Measurements from ENCODE around the gene DAZAP1.

Gene DAZAP1

GRCh38 chr19:1394252-1395193 is 12.9 kb upstream of the DAZAP1 start:
- DNase-seq = no peak

- no peak for DNase-seq
Observed at GRCh38 chr19:1395194-1396018, 12.0 kb upstream of the DAZAP1 start.

- no peak for DNase-seq
Observed at GRCh38 chr19:1396019-1396767, 11.2 kb upstream of the DAZAP1 start.

GRCh38 chr19:1396768-1397679 is 10.4 kb upstream of the DAZAP1 start:
- DNase-seq = no peak

GRCh38 chr19:1397838-1398237 is 9.5 kb upstream of the DAZAP1 start:
- no peak for DNase-seq

GRCh38 chr19:1399079-1399478 is 8.3 kb upstream of the DAZAP1 start:
- no peak for DNase-seq

GRCh38 chr19:1399745-1400144 is 7.6 kb upstream of the DAZAP1 start:
- DNase-seq = no peak

GRCh38 chr19:1400281-1401137 is 6.9 kb upstream of the DAZAP1 start:
- DNase-seq = peak; percentile 77

GRCh38 chr19:1401138-1401888 is 6.1 kb upstream of the DAZAP1 start, which contains the start of gene GAMT:
Gene GAMT, minus strand, starts transcription at chr19:1401542. Its CDS starts 66 bp downstream, at chr19:1401476.
- peak; percentile 71 for DNase-seq

- no peak for DNase-seq
Observed at GRCh38 chr19:1401889-1402217, 5.5 kb upstream of the DAZAP1 start.

- no peak for DNase-seq
Observed at GRCh38 chr19:1402411-1403070, 4.8 kb upstream of the DAZAP1 start.

- peak; percentile 99 for DNase-seq
Observed at GRCh38 chr19:1406774-1407527, 435 bp upstream of the DAZAP1 start.

- peak; percentile 66 for DNase-seq
Observed at GRCh38 chr19:1408300-1409203, 1.2 kb downstream of the DAZAP1 start.

- no peak for DNase-seq
Observed at GRCh38 chr19:1409204-1410005, 2.0 kb downstream of the DAZAP1 start.

- DNase-seq = no peak
Observed at GRCh38 chr19:1410136-1410786, 2.9 kb downstream of the DAZAP1 start.

GRCh38 chr19:1410789-1411188 is 3.4 kb downstream of the DAZAP1 start:
- no peak for DNase-seq
